22Rv1 (cell line): ENCODE results near the gene SPEF2.

Source experiments
- ZFX ChIP-seq: fragments of 450-650 bp; IDR thresholded peaks from 2 replicates; pipeline ENCODE4 v1.6.1; 2017; ENCODE audit warnings: antibody characterized with exemption, borderline replicate concordance
- TF ChIP-seq, protein P1 (sequence below): fragments of 450-650 bp; IDR thresholded peaks from 2 replicates; pipeline ENCODE4 v1.5.1; 2017; ENCODE audit warnings: mild to moderate bottlenecking

DNA sequence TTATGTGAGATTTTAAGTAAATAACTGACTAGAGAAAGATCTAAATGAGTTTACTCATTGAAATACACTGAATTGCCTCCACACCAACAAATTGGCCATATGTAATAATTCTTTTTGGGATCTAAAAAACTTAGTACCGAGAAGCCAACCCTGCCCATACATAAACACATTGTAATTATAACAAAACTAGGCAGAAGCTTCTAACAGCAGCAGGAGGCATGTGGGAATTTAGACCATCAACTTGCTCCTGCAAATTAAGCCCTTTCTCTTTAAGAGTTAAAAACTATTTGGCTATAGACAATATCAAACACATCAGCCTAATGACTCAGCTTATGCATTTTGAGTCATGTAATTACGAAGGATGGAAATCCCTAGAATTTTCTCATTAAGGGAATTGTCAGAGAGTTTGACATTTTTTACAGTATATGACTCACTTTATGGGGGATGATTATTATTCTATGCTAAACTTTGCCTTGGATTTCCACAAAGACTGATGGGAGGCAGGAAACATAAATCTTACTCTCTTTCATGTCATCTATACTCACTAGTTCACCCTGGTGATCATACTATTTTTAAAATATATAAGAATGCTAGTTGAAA lies 240.0 kb downstream of the SPEF2 start:
- TF ChIP-seq, protein P1, sequence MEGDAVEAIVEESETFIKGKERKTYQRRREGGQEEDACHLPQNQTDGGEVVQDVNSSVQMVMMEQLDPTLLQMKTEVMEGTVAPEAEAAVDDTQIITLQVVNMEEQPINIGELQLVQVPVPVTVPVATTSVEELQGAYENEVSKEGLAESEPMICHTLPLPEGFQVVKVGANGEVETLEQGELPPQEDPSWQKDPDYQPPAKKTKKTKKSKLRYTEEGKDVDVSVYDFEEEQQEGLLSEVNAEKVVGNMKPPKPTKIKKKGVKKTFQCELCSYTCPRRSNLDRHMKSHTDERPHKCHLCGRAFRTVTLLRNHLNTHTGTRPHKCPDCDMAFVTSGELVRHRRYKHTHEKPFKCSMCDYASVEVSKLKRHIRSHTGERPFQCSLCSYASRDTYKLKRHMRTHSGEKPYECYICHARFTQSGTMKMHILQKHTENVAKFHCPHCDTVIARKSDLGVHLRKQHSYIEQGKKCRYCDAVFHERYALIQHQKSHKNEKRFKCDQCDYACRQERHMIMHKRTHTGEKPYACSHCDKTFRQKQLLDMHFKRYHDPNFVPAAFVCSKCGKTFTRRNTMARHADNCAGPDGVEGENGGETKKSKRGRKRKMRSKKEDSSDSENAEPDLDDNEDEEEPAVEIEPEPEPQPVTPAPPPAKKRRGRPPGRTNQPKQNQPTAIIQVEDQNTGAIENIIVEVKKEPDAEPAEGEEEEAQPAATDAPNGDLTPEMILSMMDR = no peak
- no peak for TF ChIP-seq ZFX
